ENCODE results near the gene NDUFAF3.

Gene NDUFAF3

DNA sequence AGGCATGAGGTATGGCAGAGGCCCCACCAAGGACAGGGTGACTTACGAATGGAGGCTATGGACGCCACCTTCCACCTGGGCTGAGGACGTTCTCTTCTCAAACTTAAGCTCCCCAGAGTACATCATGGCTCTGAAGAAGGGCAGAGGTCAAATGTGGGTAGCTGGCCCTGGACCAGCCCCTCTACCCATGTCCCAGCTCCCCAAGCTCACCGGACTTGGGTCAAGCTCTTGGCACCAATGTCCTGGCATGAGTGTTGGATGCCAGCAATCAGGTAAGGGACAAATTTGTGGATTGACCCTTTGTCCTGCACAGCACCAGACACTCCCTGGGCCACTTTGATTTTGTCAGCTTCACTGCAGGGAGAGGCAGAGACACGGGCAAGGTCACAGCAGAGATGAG is 2.5 kb downstream of the NDUFAF3 start:
- no peak for DNase-seq
- TF ChIP-seq, protein P1, sequence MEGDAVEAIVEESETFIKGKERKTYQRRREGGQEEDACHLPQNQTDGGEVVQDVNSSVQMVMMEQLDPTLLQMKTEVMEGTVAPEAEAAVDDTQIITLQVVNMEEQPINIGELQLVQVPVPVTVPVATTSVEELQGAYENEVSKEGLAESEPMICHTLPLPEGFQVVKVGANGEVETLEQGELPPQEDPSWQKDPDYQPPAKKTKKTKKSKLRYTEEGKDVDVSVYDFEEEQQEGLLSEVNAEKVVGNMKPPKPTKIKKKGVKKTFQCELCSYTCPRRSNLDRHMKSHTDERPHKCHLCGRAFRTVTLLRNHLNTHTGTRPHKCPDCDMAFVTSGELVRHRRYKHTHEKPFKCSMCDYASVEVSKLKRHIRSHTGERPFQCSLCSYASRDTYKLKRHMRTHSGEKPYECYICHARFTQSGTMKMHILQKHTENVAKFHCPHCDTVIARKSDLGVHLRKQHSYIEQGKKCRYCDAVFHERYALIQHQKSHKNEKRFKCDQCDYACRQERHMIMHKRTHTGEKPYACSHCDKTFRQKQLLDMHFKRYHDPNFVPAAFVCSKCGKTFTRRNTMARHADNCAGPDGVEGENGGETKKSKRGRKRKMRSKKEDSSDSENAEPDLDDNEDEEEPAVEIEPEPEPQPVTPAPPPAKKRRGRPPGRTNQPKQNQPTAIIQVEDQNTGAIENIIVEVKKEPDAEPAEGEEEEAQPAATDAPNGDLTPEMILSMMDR (IDR thresholded peaks at IDR 0.05): no peak
- no peaks in the 10 kb centered on the region for H3K9me3 Mint-ChIP-seq
- H3K4me1 Mint-ChIP-seq: peaks cover 52% of the 10 kb centered on the region
- no peak overlapping the region for H3K27ac Mint-ChIP-seq
- H3K36me3 Mint-ChIP-seq (ENCODE audit: low read depth): peaks cover 40% of the 10 kb centered on the region
- H3K27me3 Mint-ChIP-seq (ENCODE audit: low read depth, poor library complexity): no peaks in the 10 kb centered on the region
- no peak overlapping the region for H3K4me3 Mint-ChIP-seq

- Mint-ChIP-seq H3K27ac (peak overlapping the region; percentile 80), H3K9me3 (no peaks in the 10 kb centered on the region), H3K4me1 (peaks cover 47% of the 10 kb centered on the region), H3K4me3 (no peak overlapping the region), H3K36me3 (ENCODE audit: low read depth) (peaks cover 40% of the 10 kb centered on the region), H3K27me3 (ENCODE audit: low read depth, poor library complexity) (no peaks in the 10 kb centered on the region)
- no peak for DNase-seq
- TF ChIP-seq, protein P1 (IDR thresholded peaks at IDR 0.05): no peak
Observed at GRCh38 chr3:49025005-49025792, 3.3 kb downstream of the NDUFAF3 start.

DNA sequence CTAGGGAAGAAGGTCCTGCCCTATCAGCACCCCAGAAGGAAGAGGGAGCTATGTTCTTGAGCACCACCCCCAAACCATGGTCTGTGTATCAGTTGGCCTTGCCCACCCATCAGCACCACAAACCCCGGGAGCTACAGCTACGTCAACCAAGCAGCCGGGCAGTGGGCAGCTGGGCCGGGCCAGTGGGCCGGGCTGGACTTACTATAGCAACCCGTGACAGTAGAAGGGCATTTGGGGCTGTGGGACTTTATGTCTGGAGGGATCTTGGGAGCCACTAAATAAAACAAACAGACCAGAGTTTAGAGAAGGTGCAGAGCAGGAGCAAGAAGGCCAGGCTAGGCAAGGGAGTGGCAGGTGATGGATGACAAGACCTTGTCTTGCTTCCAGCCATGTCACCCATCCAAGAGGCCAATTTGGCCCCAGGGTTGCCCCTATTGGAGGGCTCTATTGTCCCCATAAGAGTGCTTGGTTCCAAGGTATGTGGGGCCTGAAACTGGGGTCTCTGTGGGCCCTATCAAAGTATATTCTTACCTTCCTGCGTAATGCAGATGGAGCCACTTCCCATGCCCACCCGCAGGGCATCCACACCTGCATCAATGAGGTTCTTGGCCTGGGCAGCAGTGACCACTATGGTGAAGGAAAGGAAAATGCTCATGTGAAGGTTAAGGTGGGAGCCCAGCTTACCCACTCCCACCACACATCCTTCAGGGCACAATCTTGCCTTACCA is 4.0 kb downstream of the NDUFAF3 start:
- Mint-ChIP-seq H3K4me1 (peaks cover 45% of the 10 kb centered on the region), H3K27ac (peak overlapping the region; percentile 80), H3K36me3 (ENCODE audit: low read depth) (peaks cover 40% of the 10 kb centered on the region), H3K27me3 (ENCODE audit: low read depth, poor library complexity) (no peaks in the 10 kb centered on the region), H3K4me3 (no peak overlapping the region), H3K9me3 (no peaks in the 10 kb centered on the region)
- no peak for DNase-seq
- TF ChIP-seq, protein P1 (IDR thresholded peaks at IDR 0.05): no peak

DNA sequence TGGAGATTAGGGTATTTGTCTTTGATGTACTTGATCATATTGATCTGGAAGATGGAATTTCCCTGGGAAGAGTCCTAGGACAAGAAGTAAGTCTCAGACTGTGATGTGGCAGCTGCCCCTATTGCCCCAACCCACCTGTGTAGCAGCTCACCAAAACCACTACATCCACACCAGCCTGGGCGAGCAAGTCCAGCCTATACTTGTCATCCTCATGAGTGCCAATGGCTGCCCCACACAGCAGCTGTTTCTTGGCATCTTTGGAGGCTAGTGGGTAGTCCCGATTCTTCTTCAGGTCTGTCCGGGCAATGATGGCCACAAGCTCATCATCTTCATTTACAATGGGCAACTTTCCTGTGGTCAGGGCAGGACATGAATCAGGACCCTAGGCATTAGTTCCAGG is 4.6 kb downstream of the NDUFAF3 start:
- TF ChIP-seq, protein P1 (IDR thresholded peaks at IDR 0.05): no peak
- Mint-ChIP-seq H3K27ac (peak overlapping the region; percentile 36), H3K27me3 (ENCODE audit: low read depth, poor library complexity) (no peaks in the 10 kb centered on the region), H3K9me3 (no peaks in the 10 kb centered on the region), H3K4me1 (peaks cover 48% of the 10 kb centered on the region), H3K36me3 (ENCODE audit: low read depth) (peaks cover 44% of the 10 kb centered on the region), H3K4me3 (no peak overlapping the region)
- DNase-seq: no peak

DNA sequence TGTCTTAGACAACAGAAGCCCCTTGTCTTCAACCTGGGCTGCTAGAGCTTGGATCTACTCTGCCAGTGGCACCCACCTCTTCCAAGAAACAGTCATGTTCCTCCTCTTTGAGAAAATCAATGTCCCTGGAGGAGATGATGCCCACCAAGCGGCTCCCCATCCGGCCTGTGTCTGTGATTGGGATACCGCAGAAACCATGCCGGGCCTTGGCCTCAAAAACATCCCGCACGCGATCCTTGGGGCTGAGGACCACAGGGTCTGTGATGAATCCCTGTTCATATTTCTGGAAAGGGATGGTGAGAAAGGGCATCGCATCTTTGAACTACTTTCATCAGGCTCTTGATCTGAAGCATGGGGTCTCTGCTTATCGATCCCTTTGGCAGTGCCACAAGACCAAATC is 5.7 kb downstream of the NDUFAF3 start:
- no peak for DNase-seq
- Mint-ChIP-seq H3K36me3 (ENCODE audit: low read depth) (peaks cover 53% of the 10 kb centered on the region), H3K9me3 (no peaks in the 10 kb centered on the region), H3K4me3 (peak overlapping the region; percentile 95), H3K27ac (no peak overlapping the region), H3K4me1 (peaks cover 53% of the 10 kb centered on the region), H3K27me3 (ENCODE audit: low read depth, poor library complexity) (no peaks in the 10 kb centered on the region)
- TF ChIP-seq, protein P1 (IDR thresholded peaks at IDR 0.05): no peak

Measured in nephron progenitor cell (in vitro differentiated cells).